Measurements from ENCODE around the gene OBP2B. TPM values are rescaled to one million over a fixed set of nuclear protein-coding genes. Genes with fewer than 3 reads are reported as not detected.

The OBP2B gene
- total and polyA plus RNA-seq, 9 donors = not detected

DNA sequence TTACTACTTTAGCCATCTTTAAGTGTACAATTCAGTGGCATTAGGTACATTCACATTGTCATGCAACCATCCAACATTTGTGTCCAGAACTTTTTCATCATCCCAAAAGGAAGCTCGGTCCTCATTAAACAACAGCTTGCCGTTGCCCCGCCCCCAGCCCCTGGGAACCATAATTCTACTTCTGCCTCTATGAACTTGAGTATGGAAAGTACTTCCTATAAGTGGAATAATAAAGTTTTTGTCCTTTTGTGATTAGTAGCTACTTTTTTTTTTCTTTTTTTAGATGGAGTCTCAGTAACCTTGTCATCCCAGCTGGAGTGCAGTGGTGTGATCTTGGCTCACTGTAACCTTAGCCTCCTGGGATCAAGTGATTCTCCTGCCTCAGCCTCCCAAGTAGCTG, 50.4 kb downstream of the OBP2B start:
- no peak overlapping the region for H3K4me3 ChIP-seq (ENCODE audit: low read length)
- H3K27me3 ChIP-seq (ENCODE audit: control insufficient read depth, insufficient read depth, low read length) = peaks cover 26% of the 10 kb centered on the region
- H3K36me3 ChIP-seq (ENCODE audit: control insufficient read depth, insufficient read depth, low read length) = no peaks in the 10 kb centered on the region
- H3K27ac ChIP-seq (ENCODE audit: low read length) = no peak overlapping the region
- H3K4me1 ChIP-seq (ENCODE audit: control insufficient read depth, insufficient read depth, low read length) = peaks cover 14% of the 10 kb centered on the region
- no CpG with 5 or more reads among the region's 3 CpGs for WGBS (ENCODE audit: insufficient coverage)
- no peaks in the 10 kb centered on the region for H3K9me3 ChIP-seq (replicated peaks; ENCODE audit: control insufficient read depth, low read depth, low read length)
- DNase-seq = no peak

Other genes with a start within 250 kb of the OBP2B start
- 0.13 TPM for gene GFI1B, start 230.6 kb downstream of the OBP2B start, total RNA-seq
- 1 to 10 TPM in 1 of 8 donors, under 1 TPM in 7; 0.30 to 1.1 (median 0.67) TPM for gene GFI1B, start 230.6 kb downstream of the OBP2B start, polyA plus RNA-seq (ENCODE audit: insufficient read depth in 1 of 8, insufficient read length in 8 of 8, low replicate concordance in 1 of 8)
- gene GTF3C5, start 178.3 kb downstream of the OBP2B start, total RNA-seq = 44.6 TPM
- 10 to 100 TPM; 47.1 to 55.1 (median 49.6) TPM for gene GTF3C5, start 178.3 kb downstream of the OBP2B start, polyA plus RNA-seq (ENCODE audit: insufficient read depth in 1 of 8, insufficient read length in 8 of 8, low replicate concordance in 1 of 8)
- gene CEL, start 147.3 kb downstream of the OBP2B start, total RNA-seq = 1.5 TPM
- 10 to 100 TPM in 1 of 8 donors, 1 to 10 TPM in 6, under 1 TPM in 1; 0.97 to 12.0 (median 1.9) TPM for gene CEL, start 147.3 kb downstream of the OBP2B start, polyA plus RNA-seq (ENCODE audit: insufficient read depth in 1 of 8, insufficient read length in 8 of 8, low replicate concordance in 1 of 8)
- gene RALGDS, start 88.0 kb downstream of the OBP2B start, total RNA-seq = 50.5 TPM
- 10 to 100 TPM; 42.5 to 53.2 (median 47.9) TPM for gene RALGDS, start 88.0 kb downstream of the OBP2B start, polyA plus RNA-seq (ENCODE audit: insufficient read depth in 1 of 8, insufficient read length in 8 of 8, low replicate concordance in 1 of 8)
- 4.6 TPM for gene GBGT1, start 45.3 kb downstream of the OBP2B start, total RNA-seq
- 1 to 10 TPM; 3.2 to 5.7 (median 4.5) TPM for gene GBGT1, start 45.3 kb downstream of the OBP2B start, polyA plus RNA-seq (ENCODE audit: insufficient read depth in 1 of 8, insufficient read length in 8 of 8, low replicate concordance in 1 of 8)
- 0.13 TPM for gene ABO, start 66.0 kb upstream of the OBP2B start, total RNA-seq
- 1 to 10 TPM in 7 of 8 donors, under 1 TPM in 1; 0.70 to 8.1 (median 2.9) TPM for gene ABO, start 66.0 kb upstream of the OBP2B start, polyA plus RNA-seq (ENCODE audit: insufficient read depth in 1 of 8, insufficient read length in 8 of 8, low replicate concordance in 1 of 8)
- gene SURF6, start 126.9 kb upstream of the OBP2B start, total RNA-seq = 14.2 TPM
- gene SURF6, start 126.9 kb upstream of the OBP2B start, polyA plus RNA-seq (ENCODE audit: insufficient read depth in 1 of 8, insufficient read length in 8 of 8, low replicate concordance in 1 of 8) = 10 to 100 TPM; 22.5 to 25.6 (median 23.5) TPM
- 22.7 TPM for gene MED22, start 138.9 kb upstream of the OBP2B start, total RNA-seq
- gene MED22, start 138.9 kb upstream of the OBP2B start, polyA plus RNA-seq (ENCODE audit: insufficient read depth in 1 of 8, insufficient read length in 8 of 8, low replicate concordance in 1 of 8) = 10 to 100 TPM; 24.2 to 29.0 (median 26.7) TPM
- gene RPL7A, start 139.0 kb upstream of the OBP2B start, total RNA-seq = 2,809 TPM
- gene RPL7A, start 139.0 kb upstream of the OBP2B start, polyA plus RNA-seq (ENCODE audit: insufficient read depth in 1 of 8, insufficient read length in 8 of 8, low replicate concordance in 1 of 8) = 1,000 to 10,000 TPM; 2,283 to 2,995 (median 2,672) TPM
- gene SURF1, start 147.2 kb upstream of the OBP2B start, total RNA-seq = 19.3 TPM
- gene SURF1, start 147.2 kb upstream of the OBP2B start, polyA plus RNA-seq (ENCODE audit: insufficient read depth in 1 of 8, insufficient read length in 8 of 8, low replicate concordance in 1 of 8) = 10 to 100 TPM; 22.1 to 36.5 (median 27.9) TPM
- gene SURF2, start 147.3 kb upstream of the OBP2B start, total RNA-seq = 10.2 TPM
- gene SURF2, start 147.3 kb upstream of the OBP2B start, polyA plus RNA-seq (ENCODE audit: insufficient read depth in 1 of 8, insufficient read length in 8 of 8, low replicate concordance in 1 of 8) = 10 to 100 TPM; 11.3 to 15.3 (median 13.0) TPM
- 105 TPM for gene SURF4, start 166.8 kb upstream of the OBP2B start, total RNA-seq
- 100 to 1,000 TPM in 6 of 8 donors, 10 to 100 TPM in 2; 92.3 to 143 (median 107) TPM for gene SURF4, start 166.8 kb upstream of the OBP2B start, polyA plus RNA-seq (ENCODE audit: insufficient read depth in 1 of 8, insufficient read length in 8 of 8, low replicate concordance in 1 of 8)
- 1.4 TPM for gene STKLD1, start 167.1 kb upstream of the OBP2B start, total RNA-seq
- gene STKLD1, start 167.1 kb upstream of the OBP2B start, polyA plus RNA-seq (ENCODE audit: insufficient read depth in 1 of 8, insufficient read length in 8 of 8, low replicate concordance in 1 of 8) = 1 to 10 TPM; 1.1 to 2.3 (median 1.8) TPM
- 26.2 TPM for gene REXO4, start 208.8 kb upstream of the OBP2B start, total RNA-seq
- gene REXO4, start 208.8 kb upstream of the OBP2B start, polyA plus RNA-seq (ENCODE audit: insufficient read depth in 1 of 8, insufficient read length in 8 of 8, low replicate concordance in 1 of 8) = 10 to 100 TPM; 31.5 to 39.4 (median 37.6) TPM
- gene ADAMTS13, start 213.1 kb upstream of the OBP2B start, total RNA-seq = 3.4 TPM
- gene ADAMTS13, start 213.1 kb upstream of the OBP2B start, polyA plus RNA-seq (ENCODE audit: insufficient read depth in 1 of 8, insufficient read length in 8 of 8, low replicate concordance in 1 of 8) = 10 to 100 TPM in 2 of 8 donors, 1 to 10 TPM in 6; 5.5 to 10.5 (median 8.6) TPM